ENCODE measurements around the gene FGB.
"Not testable (repeated sequence)": the region's sequence is repeated elsewhere in the genome, so short reads cannot be mapped to it uniquely, and the experiment has no call there.

Gene FGB

DNA sequence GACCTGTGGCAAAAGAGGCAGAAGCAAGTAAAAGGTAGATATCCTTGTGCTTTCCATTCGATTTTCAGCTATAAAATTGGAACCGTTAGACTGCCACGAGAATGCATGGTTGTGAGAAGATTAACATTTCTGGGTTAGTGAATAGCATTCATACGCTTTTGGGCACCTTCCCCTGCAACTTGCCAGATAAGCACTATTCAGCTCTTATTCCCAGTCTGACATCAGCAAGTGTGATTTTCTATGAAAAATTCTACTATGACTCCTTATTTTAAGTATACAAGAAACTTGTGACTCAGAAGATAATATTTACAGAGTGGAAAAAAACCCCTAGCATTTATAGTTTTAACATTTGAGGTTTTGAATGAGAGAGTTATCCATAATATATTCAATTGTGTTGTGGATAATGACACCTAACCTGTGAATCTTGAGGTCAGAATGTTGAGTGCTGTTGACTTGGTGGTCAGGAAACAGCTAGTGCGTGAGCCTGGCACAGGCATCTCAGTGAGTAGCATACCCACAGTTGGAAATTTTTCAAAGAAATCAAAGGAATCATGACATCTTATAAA is 3.9 kb downstream of the FGB start:
- no peak for DNase-seq

DNA sequence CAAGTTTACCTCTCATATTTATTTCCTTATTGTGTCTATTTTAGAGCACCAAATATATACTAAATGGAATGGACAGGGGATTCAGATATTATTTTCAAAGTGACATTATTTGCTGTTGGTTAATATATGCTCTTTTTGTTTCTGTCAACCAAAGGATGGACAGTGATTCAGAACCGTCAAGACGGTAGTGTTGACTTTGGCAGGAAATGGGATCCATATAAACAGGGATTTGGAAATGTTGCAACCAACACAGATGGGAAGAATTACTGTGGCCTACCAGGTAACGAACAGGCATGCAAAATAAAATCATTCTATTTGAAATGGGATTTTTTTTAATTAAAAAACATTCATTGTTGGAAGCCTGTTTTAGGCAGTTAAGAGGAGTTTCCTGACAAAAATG is 6.2 kb downstream of the FGB start:
- DNase-seq = no peak

DNA sequence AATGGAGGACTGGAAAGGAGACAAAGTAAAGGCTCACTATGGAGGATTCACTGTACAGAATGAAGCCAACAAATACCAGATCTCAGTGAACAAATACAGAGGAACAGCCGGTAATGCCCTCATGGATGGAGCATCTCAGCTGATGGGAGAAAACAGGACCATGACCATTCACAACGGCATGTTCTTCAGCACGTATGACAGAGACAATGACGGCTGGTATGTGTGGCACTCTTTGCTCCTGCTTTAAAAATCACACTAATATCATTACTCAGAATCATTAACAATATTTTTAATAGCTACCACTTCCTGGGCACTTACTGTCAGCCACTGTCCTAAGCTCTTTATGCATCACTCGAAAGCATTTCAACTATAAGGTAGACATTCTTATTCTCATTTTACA is 6.8 kb downstream of the FGB start:
- DNase-seq = no peak

DNA sequence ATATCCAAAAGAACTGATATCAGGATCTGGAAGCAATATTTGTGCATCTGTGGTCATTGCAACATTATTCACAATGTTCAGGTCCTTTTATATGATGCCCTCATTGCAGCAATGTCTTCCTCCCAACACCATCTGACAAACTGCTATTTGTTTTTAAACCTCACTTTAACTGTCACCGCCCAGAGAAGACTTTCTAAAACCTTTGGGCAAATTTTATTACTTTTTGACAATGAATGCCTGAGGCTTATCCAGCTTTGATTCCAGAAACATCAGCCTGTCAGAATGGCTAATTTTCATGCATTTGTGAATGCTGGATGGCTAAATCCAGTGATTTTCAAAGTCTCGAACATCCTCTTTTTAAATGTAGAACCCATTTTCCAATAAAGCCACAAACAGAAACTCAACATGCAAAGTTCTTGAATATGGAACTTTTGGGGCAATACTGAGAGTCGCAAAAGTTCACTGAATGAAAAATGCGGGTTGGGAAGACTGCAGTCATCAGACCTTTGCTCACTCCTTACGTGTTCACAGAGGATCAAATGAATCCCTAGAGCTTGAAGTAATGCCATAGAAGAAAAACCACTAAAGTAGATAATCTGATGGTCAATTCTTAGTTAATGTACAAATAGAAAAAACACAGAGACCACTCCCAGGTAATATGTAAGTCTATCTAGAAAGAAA is 10.5 kb downstream of the FGB start:
- no peak for DNase-seq

DNA sequence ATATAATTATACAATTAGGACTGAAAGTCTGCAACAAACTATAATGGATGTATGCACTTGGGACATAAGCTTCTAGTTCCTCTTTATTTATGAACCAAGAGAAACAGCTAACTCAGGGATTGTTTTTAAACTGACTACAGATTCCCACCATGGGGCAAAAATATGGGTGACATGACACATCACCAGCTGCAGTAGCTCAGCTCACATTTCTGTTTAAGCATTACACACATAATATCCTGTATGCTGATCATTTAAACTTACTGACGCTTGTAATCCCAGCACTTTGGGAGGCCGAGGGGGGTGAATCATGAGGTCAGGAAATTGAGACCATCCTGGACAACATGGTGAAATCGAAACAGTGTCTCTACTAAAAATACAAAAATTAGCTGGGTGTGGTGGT is 11.5 kb downstream of the FGB start:
- DNase-seq = no peak

DNA sequence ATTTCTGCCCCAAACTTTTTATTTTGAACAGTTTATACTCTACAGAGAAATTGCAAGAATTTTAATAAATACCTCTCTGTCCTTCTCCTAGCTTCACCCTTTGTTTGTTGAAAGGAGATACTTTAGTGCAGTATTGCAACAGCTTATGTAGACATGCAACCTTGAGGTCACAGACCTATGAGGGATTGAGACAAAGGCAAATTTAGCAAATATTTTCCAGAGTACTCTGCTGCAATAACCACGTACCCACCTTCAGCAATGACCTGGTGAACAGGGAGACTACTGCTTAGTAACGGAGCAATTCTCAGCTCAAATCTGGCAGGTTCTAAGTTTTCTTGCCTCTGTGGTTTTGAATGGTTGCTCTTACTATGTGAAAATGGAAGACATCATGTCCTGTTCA is 14.5 kb downstream of the FGB start:
- DNase-seq = no peak

DNA sequence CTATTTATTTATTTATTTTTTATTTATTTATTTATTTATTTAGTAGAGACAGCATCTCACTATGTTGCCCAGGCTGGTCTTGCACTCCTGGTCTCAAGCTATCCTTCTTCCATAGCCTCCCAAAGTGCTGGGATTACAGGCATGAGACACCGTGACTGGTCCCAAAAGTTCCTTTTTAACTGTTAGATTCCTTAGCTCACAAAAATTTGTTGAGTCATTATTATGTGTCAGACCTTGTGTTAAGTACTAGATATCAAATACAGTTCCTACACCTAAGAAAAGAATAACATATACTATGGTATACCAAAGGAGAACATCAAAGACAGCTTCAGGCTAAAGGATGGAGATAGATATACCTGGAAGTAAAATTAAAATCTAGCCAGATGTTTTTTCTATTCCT is 16.1 kb downstream of the FGB start:
- DNase-seq = no peak

DNA sequence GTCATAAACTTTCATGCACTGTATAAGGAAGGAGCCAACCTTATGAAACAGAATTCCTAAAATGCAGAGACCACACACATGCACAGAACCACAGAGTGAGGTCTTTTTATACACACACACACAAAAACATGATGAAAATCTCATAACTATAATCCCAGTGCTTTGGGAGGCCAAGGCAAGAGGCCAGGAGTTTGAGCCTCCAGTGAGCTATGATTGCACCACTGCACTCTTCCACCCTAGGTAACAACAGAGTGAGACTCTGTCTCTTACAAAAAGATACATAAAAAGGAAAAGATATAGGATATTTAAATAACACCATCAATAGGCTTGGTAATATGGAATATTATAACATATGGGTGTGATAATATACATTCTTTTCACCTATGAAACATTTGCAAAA is 17.1 kb downstream of the FGB start:
- no peak for DNase-seq

DNA sequence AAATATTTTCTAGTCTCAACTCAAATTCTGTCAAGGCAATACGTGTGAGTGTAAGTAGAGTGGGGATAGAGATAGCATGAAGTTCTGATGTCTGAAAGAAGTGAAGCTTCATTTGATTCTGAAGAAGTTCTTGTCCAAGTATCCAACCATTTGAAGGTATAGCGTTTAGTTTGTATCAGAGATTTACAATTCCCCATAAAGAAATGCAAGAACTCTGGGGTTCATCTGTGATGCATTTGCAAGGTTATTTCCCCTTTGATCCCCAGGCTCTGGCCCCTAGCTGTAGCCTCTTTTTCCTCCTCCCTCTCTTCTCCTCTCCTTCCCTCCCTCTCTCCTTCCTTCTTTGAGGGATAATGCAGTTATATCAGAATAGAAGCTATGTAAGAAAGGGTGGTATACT is 19.9 kb downstream of the FGB start:
- no peak for DNase-seq

DNA sequence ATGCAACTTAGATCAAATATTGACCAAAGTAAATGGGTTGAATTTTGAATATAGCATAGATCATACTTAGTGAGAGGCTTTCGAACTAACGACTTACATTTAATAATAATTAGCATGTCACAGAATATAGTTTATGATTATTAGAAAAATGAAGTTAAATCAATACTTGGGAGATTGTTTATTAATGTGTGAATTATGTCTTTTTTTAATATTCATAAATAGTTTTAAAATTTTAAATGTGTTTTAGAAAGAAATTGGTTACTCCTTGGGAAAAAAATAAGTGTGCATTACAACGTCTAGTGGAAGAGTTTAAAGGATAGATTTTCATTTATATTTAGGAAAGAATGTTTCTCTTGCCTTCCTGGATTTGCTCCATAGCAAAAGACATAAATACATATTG is 20.4 kb downstream of the FGB start:
- no peak for DNase-seq

DNA sequence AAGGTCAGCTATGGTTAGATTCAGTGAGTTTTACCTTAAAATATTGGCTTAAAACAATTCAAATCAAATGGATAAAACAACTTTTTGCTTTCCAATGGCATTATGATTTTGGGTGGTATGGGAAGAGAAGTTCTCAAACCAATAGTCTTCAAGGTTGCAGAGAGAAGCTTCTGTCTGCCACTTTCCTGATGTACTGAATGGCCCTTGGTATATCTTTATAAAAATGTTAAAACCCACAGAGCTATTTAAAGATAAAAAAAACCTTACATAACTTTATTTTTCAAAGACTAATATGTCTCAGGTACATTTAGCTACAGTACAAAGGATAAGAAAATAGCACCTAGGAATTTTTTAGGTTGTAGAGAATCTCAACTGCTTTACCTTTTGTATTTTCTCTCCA is 20.9 kb downstream of the FGB start:
- no peak for DNase-seq

DNA sequence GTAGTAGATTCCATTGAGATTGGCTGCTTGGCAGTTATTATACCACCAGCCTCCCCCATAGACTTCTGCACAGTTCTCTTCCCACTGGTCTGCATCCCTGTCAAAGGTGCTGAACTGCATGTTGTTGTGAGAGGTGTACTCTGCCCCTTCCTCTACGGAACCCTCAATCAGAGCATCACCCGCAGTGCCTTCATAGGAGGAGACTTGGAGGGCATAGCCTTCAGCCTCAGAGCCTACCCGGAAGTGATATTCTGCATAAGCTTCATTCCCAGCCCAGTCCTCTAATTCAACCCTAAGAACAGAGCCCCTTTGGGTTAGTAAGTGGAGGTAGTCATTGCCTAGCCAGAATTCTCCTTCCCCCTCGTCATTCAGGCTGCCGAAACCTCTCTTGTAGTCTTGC is 21.4 kb downstream of the FGB start:
- no peak for DNase-seq

DNA sequence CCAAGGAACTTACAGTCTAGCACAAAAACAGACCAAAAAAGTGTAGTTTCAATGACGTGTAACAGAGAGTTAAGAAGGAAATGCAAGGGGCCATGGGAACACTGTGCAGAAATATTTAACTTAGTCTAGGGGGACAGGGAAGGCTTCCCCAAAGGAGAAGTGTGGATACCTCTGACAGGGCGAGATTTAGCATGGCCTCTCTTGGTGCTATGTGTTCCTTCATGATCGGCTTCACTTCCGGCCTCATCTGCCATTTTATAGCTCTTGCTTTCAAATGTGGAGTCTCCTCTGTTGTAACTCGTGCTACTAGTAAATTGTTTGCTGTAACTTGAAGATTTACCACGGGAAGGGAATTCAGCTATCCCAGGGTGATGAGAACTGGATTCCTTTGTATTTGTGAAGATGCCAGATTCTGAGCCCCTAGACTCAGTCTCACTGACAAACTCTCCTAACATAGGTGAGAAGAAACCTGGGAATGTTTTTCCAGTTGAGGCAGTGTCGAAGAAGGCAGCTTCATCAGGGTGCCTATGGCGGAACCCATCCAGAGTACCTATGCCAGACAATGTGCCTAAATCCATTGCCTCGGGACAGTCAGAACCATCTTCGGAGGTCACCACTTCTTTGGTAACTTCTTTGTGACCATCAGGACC is 22.7 kb downstream of the FGB start:
- DNase-seq = no peak

DNA sequence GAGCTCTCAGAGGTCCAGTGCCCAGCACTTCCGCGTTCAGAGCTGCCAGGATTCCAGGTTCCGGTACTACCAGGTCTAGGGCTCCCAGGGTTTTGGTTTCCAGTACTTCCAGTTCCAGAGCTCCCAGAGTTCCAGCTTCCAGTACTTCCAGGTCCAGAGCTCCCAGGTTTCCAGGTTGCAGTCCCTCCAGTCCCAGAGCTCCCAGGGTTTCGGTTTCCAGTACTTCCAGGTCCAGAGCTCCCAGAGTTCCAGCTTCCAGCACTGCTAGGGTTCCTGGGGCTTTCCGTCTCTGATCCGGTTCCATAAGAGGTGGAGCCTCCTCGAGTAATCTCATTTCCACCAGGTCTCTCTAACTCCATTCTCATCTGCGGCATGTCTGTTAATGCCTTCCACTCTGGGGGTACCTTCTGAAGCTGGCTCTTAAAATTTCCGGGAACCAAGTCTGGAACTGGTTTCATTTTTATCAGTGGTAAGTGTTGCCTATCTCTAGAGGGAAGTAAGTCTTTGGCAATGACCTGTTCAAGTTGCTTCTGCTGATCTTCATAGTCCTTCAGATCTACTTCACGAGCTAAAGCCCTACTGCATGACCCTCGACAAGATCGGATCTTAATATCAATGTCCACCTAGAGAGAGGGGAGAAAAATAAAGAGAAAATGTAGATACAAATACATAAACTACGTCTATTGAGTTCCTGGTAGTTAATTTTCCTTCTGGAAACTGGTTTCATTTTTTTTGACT is 23.7 kb downstream of the FGB start:
- no peak for DNase-seq

DNA sequence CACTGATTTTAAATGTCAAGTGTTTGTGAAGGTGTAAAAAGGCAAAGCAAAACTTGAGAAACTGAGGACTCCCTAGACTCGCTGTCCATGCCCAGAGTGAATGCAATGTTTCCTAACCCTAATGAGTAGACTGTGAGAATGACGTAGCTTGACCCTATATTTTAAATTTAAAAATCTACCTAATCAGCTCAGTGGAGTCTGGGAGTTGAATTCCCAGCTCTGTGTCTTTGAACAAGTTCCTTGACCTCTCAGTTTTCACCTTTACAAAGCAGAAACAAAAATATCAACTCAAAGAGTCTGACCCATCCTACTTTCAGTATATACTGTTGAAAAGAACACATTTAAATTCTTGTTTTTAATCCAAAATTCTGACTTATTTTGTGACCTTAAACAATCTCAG is 25.4 kb downstream of the FGB start:
- no peak for DNase-seq

DNA sequence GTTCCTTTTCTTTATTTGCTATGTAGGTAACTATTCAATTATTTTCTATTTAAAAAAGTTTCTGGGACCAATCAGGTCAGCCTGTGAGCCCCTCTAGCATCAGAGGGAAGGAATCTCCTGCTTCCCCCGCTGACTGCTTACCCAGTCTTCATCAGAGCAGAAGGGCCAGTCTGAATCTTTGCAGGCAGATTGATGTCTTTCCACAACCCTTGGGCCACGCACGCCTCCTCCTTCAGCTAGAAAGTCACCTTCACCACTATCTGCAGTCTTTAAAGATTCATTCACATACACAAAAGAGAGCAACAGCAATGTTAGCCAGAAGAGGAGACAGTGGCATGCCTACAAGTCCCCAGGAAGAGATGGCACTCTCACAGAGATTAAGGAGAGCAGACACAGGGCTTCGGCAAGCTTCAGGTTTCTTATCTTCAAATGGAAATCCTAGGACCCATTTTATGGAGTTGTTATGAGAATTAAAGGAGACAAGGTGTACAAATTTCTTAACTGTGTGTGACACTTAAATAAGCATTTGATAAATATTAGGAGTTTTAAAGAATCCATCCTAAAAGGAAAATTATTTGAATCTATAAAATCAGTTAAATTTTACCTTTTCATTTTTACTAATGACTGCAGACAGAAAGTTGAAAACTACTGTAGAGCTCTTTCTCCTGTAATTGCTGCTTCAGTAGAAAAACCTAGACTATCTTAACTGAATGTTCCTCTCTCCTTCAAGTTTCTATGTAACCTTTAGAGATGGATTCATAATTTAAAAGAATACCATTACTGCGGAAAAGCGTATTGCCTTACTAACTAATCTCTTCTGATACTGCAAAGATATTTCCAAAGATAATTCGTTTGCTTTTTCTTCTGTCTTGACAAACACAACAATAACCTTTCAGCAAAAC is 26.7 kb downstream of the FGB start:
- DNase-seq = no peak

DNA sequence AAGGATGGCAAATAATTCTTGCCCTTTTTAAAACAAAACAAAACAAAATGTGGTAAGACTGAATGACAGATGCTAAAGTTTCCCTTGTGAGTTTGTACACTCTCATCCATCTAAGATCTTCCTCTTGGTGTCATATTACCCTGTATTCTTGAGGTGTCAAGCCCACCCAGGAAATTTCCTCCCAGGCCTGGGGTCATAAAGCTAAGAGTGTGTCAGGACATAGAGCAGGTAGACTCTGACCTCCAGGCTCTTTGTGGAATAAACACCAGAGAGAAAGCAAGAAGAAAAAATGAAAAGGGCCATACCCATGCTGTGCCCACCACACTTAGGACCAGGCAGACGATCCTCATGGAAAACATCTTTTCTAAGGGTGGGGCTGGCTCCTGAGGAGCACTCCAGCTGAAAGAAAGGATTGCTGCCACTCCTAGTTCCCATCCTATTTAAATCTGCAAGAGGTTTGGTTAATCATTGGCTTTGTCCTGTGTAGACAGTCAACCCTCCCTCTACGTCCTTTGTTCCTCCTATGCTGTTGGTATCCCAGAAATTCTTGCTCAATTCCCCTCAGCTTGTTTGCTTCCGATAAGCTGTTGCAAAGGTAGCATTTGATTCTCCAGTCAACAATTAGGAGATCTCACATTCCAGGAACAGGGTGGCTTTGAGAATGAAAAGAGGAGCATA is 27.7 kb downstream of the FGB start, which contains the start of gene FGA:
Gene FGA, minus strand, starts transcription at position 414 of the 678 bp plus-strand sequence. Its CDS starts 55 bp downstream, at position 359.
- DNase-seq = no peak

DNA sequence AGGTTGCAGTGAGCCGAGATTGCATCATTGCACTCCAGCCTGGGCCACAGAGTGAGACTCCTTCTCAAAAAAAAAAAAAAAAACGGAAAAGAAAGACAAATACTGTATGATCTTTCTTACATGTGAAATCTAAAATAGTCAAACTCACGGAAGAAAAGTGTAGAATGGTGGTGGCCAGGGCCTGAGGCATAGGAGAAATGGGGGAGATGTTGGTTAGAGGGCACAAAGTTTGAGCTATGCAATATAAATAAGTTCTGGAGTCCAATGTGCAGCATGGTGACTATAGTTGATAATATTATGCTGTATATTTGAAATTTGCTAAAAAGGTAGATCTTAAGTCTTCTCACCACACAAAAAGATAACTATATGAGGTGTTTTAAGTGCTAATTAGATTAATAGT is 29.1 kb downstream of the FGB start:
- DNase-seq = no peak

DNA sequence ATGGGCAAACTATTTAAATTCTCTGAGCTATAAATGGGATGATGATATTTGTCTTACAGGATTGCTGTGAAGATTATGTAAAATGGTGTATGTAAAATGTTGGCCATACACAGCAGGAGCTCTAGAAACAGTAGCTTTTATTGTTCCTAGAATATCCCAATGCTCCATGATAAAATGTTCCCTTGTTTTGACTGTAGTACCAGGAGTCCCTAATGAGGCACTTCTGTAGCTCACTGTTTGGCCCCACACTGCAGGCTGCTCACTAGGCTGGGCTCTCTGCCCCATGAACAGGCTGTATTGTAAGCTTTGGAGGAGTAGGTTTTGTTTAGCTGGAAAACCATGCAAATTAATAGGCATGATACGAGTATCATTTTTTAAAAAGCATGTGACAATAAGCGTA is 31.1 kb downstream of the FGB start:
- no peak for DNase-seq

DNA sequence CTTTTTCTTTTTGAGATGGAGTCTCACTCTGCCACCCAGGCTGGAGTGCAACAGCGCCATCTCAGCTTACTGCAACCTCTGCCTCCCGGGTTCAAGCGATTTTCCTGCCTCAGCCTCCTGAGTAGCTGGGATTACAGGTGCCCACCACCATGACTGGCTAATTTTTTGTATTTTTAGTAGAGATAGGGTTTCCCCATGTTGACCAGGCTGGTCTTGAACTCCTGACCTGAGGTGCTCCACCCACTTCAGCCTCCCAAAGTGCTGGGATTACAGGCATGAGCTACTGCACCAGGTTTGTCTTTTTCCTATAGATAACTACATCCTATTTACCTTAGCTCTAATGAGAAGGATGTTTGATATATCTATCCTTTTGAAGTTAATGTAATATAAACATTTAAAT is 31.5 kb downstream of the FGB start:
- not testable (repeated sequence) for DNase-seq

DNA sequence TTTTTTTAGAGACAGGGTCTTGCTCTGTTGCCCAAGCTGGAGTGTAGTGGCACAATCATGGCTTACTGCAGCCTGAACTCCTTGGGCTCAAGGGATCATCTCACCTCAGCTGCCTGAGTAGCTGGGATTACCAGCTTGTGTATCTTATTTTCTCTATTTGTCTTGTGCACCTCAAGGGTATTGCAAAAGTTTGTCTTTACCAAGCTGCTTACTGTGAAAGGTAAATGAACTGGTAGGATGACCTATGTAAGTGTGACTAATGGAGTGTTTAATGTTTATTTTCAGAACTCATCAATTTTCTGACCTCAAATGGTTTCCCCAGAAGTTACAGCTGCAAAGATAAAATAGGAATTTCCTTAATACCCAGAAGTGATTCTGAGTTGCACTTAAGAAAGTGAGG is 33.0 kb downstream of the FGB start:
- DNase-seq = no peak

DNA sequence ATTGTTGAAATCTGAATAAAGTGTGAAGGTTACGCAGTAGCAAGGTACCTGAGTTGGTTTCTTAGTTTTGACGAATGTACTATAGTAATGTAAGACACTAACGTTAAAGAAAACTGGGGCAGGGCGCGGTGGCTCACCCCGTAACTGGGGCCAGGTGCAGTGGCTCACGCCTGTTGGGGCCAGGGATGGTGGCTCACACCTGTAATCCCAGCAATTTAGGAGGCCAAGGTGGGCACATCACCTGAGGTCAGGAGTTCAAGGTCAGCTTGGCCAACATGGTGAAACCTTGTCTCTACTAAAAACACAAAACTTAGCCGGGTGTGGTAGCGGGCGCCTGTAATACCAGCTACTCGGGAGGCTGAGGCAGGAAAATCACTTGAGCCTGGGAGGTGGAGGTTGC is 34.5 kb downstream of the FGB start:
- DNase-seq = not testable (repeated sequence)

Measured in NCI-H2171 (cell line).